Measurements from ENCODE around the gene RBM4B. TPM values are rescaled to one million over a fixed set of nuclear protein-coding genes. Genes with fewer than 3 reads are reported as not detected.

The RBM4B gene
- total and polyA plus RNA-seq, 8 donors = 5.7 to 20.7 (median 8.3) TPM

DNA sequence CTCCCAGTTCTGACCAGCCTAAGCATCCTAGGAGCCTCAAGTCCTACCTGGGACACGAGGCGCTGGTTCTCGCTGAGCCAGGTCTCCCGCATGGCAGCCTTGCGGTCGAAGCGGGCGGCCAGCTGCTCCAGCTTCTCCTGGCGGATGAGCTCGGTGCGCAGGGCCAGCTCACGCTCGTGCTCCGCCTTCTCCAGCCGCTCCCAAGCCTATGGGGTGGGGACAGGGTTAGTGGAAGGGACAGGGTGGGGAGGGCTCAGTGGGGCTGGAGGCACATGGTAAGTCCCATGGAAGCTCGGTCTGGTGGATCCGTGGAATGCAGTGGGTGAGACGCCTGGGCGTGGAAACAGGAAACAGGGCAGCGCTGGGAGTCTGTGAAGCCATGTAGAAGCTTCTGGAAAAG lies 30.4 kb upstream of the RBM4B start:
- intact Hi-C loops (cut with DNase I) = no loop called here
- WGBS, 2 donors = 95% methylated on average over 20 of the region's 20 CpGs

GRCh38 chr11:66707486-66707885 lies 29.8 kb upstream of the RBM4B start:
- 95 to 97% methylated on average over 26 of the region's 26 CpGs for WGBS, 2 donors
- Histone ChIP-seq H3K36me3 (peaks cover 0 to 30% (median 0%) of the 10 kb centered on the region in 3 donors), H3K27me3 (no peaks in the 10 kb centered on the region), H3K4me3 (no peak overlapping the region), H3K27ac (no peak overlapping the region), H3K4me1 (no peaks in the 10 kb centered on the region), H3K9me3 (no peaks in the 10 kb centered on the region)
- DNase-seq (peak in 1 of 6 donors; percentile 40), ATAC-seq (no peak), FAIRE-seq (no peak)
- intact Hi-C loops (cut with DNase I) = no loop called here
- TF ChIP-seq, protein P1, sequence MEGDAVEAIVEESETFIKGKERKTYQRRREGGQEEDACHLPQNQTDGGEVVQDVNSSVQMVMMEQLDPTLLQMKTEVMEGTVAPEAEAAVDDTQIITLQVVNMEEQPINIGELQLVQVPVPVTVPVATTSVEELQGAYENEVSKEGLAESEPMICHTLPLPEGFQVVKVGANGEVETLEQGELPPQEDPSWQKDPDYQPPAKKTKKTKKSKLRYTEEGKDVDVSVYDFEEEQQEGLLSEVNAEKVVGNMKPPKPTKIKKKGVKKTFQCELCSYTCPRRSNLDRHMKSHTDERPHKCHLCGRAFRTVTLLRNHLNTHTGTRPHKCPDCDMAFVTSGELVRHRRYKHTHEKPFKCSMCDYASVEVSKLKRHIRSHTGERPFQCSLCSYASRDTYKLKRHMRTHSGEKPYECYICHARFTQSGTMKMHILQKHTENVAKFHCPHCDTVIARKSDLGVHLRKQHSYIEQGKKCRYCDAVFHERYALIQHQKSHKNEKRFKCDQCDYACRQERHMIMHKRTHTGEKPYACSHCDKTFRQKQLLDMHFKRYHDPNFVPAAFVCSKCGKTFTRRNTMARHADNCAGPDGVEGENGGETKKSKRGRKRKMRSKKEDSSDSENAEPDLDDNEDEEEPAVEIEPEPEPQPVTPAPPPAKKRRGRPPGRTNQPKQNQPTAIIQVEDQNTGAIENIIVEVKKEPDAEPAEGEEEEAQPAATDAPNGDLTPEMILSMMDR (IDR thresholded peaks at IDR 0.05) = no peak

More for the DNA sequence above, 30.4 kb upstream of the RBM4B start:
- ATAC-seq = no peak
- FAIRE-seq = no peak
- peaks cover 0 to 30% (median 0%) of the 10 kb centered on the region in 3 donors for H3K36me3 ChIP-seq
- TF ChIP-seq, protein P1 (IDR thresholded peaks at IDR 0.05) = no peak
- no peak overlapping the region for H3K27ac ChIP-seq
- H3K27me3 ChIP-seq = no peaks in the 10 kb centered on the region
- H3K4me1 ChIP-seq = no peaks in the 10 kb centered on the region
- no peak overlapping the region for H3K4me3 ChIP-seq
- no peaks in the 10 kb centered on the region for H3K9me3 ChIP-seq
- peak in 1 of 6 donors; percentile 56 for DNase-seq

- H3K4me1 ChIP-seq = no peaks in the 10 kb centered on the region
- H3K9me3 ChIP-seq = no peaks in the 10 kb centered on the region
- DNase-seq (no peak), ATAC-seq (no peak), FAIRE-seq (no peak)
- intact Hi-C loops (cut with DNase I) = no loop called here
- TF ChIP-seq, protein P1 (IDR thresholded peaks at IDR 0.05) = no peak
- H3K4me3 ChIP-seq = no peak overlapping the region
- H3K27me3 ChIP-seq = no peaks in the 10 kb centered on the region
- WGBS, 2 donors = 92% methylated on average over 9 of the region's 9 CpGs
- H3K27ac ChIP-seq = no peak overlapping the region
- H3K36me3 ChIP-seq = peaks cover 0 to 30% (median 0%) of the 10 kb centered on the region in 3 donors
These were observed 29.3 kb upstream of the RBM4B start for GRCh38 chr11:66706989-66707388.

- intact Hi-C loops (cut with DNase I) = no loop called here
- H3K4me3 ChIP-seq = no peak overlapping the region
- H3K36me3 ChIP-seq = peaks cover 0 to 29% (median 0%) of the 10 kb centered on the region in 3 donors
- ATAC-seq = no peak
- WGBS, 2 donors = 94 to 95% methylated on average over 26 of the region's 26 CpGs
- FAIRE-seq = no peak
- no peaks in the 10 kb centered on the region for H3K27me3 ChIP-seq
- no peak overlapping the region for H3K27ac ChIP-seq
- H3K4me1 ChIP-seq = no peaks in the 10 kb centered on the region
- no peak for DNase-seq
- no peaks in the 10 kb centered on the region for H3K9me3 ChIP-seq
- TF ChIP-seq, protein P1 (IDR thresholded peaks at IDR 0.05) = no peak
These were observed 28.1 kb upstream of the RBM4B start for GRCh38 chr11:66705587-66706335.
